Progenitor cell of endocrine pancreas (in vitro differentiated cells): Measurements from ENCODE around the gene TNN. TPM values are rescaled to one million over a fixed set of nuclear protein-coding genes. Genes with fewer than 3 reads are reported as not detected.

Source experiments
- DNase-seq: peaks from one replicate; pipeline ENCODE4 v3.0.0; 2021; ENCODE audit warnings: low spot score; ENCODE audit not compliant: unreplicated experiment
- H3K27ac Mint-ChIP-seq: 2 replicates; pipeline ENCODE4 v1.8.0; 2021; ENCODE audit warnings: mild to moderate bottlenecking, moderate library complexity, mixed read lengths
- H3K27me3 Mint-ChIP-seq: 2 replicates; pipeline ENCODE4 v1.8.0; 2021; ENCODE audit warnings: mixed read lengths
- H3K36me3 Mint-ChIP-seq: 2 replicates; pipeline ENCODE4 v1.8.0; 2022; ENCODE audit warnings: mixed read lengths; ENCODE audit not compliant: insufficient read depth
- H3K4me1 Mint-ChIP-seq: 2 replicates; pipeline ENCODE4 v1.8.0; 2021; ENCODE audit warnings: low read depth, mixed read lengths
- H3K4me3 Mint-ChIP-seq: 2 replicates; pipeline ENCODE4 v1.8.0; 2021; ENCODE audit warnings: low read depth, mild to moderate bottlenecking, moderate library complexity, mixed read lengths
- H3K9me3 Mint-ChIP-seq: 2 replicates; pipeline ENCODE4 v1.8.0; 2021; ENCODE audit warnings: low read depth, mixed read lengths
- CTCF ChIP-seq: fragments of 200-600 bp; sonication (generic); IDR thresholded peaks from one replicate; pipeline ENCODE4 v1.5.0; 2021; ENCODE audit warnings: antibody characterized with exemption, mild to moderate bottlenecking; ENCODE audit not compliant: unreplicated experiment
- total RNA-seq: library from RNA; stranded (reverse); gene quantifications from 2 replicates; pipeline ENCODE4 v1.2.1, GENCODE V29; 2021

Gene TNN
- total RNA-seq, 1 donor from 2014 or later, result 0.48 TPM

- Mint-ChIP-seq H3K36me3 (no peaks in the 10 kb centered on the region), H3K4me3 (no peak overlapping the region), H3K9me3 (no peaks in the 10 kb centered on the region), H3K27me3 (no peaks in the 10 kb centered on the region), H3K4me1 (peaks cover 22% of the 10 kb centered on the region), H3K27ac (no peak overlapping the region)
- no peak for TF ChIP-seq CTCF
- DNase-seq, result no peak
Measured at GRCh38 chr1:175173531-175173930, 105.9 kb downstream of the TNN start.

DNA sequence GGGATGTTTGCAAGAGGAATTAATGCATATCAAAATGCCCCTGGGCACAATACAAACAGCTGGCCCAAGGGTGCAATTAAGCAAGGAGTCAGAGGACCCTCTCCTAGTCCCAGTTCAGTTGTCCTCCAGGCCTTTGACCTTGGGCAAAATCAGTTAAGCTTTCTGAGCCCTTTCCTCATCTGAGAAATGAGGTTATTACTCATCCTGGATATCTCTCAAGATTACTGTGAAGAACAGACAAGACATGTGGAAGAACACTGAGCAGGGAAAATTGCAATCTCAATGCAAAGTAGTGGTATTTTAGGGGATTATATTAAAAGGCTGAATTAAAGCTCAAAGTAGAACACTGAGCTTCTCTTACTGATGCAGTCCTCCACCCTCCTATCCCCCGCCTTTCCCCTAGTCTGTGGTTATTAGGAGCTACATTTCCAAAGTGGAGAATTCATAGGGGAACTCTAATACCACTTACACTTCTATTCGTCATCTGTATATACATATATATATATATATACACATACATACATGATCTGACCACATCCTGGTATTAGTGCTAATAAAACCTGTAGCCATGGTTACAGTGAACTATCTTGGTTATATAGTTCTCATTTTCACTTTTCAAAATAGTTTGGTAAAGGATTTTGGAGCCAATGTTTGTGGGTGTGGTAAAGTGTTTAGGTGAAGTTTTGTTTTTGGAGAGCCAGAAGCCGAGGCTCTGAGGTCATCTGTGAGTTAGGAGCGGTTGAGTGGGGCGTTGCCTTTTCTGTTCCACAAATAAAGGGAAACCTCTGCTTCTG lies 106.9 kb downstream of the TNN start:
- no peak for TF ChIP-seq CTCF
- DNase-seq, result no peak
- no peak overlapping the region for H3K27ac Mint-ChIP-seq
- no peak overlapping the region for H3K4me3 Mint-ChIP-seq
- peaks cover 18% of the 10 kb centered on the region for H3K4me1 Mint-ChIP-seq
- no peaks in the 10 kb centered on the region for H3K36me3 Mint-ChIP-seq
- no peaks in the 10 kb centered on the region for H3K27me3 Mint-ChIP-seq
- H3K9me3 Mint-ChIP-seq, result no peaks in the 10 kb centered on the region

DNA sequence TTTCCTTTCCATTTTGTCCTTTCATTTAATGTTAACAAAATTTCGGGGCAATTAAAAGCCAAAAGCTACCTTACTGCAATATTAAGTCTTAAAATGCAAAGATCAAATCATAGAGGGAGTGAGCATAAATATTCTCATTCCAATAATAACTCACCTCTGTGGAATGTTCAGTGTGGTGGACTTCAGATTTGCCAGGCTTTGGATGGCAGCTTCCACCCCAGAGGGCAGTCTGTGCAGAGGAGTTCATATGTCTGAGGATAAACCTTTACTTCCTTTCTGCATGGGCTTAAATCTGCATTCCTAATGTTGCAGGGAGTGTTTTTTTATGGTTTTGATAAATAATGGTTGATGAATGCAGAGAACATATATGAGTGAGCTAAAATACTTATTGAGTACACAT lies 108.6 kb downstream of the TNN start:
- no peaks in the 10 kb centered on the region for H3K9me3 Mint-ChIP-seq
- no peaks in the 10 kb centered on the region for H3K36me3 Mint-ChIP-seq
- no peak overlapping the region for H3K27ac Mint-ChIP-seq
- DNase-seq, result no peak
- H3K4me3 Mint-ChIP-seq, result no peak overlapping the region
- peaks cover 8% of the 10 kb centered on the region for H3K4me1 Mint-ChIP-seq
- TF ChIP-seq CTCF, result no peak
- peaks cover 2% of the 10 kb centered on the region for H3K27me3 Mint-ChIP-seq

DNA sequence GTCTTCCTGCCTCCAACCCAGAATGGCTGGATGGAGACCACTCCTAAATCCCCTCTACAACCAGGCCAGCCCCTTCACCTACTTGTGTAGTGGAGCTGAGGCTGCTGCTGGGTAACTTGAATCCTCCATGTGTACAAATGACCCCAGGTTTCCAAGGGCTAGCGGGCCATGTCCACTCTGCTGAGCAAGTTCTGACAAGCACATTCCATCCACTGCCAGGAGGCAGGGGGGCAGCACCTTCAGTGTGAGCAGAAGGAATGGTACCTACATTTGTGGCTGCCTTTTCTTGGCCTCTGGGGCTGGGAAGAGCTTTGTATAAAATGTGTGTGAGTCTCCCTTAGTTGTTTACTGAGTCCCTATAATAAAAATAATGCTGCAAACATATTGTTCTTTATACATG lies 110.4 kb downstream of the TNN start:
- Mint-ChIP-seq H3K27ac (no peak overlapping the region), H3K9me3 (no peaks in the 10 kb centered on the region), H3K4me3 (no peak overlapping the region), H3K4me1 (no peaks in the 10 kb centered on the region), H3K27me3 (peaks cover 9% of the 10 kb centered on the region), H3K36me3 (no peaks in the 10 kb centered on the region)
- TF ChIP-seq CTCF, result no peak
- DNase-seq, result no peak

DNA sequence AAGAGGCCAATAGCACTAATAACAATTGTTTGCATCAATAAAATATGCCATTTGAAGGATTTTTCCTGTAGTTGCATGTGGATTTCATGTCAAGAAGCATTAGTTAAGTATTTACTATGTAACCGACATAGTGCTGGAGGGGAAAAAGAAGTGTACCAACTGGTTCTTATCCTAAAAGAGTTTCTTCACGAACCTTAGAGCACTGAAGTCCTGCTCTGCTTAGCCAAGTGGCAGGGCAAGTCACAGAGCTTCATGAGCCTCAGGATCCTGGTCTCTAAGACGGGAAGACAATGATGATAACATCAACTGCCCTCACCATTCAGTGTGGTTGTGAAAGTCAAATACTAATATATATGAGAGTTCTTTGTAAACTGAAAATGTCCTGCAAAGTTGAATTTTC lies 110.8 kb downstream of the TNN start:
- no peaks in the 10 kb centered on the region for H3K36me3 Mint-ChIP-seq
- no peak for DNase-seq
- no peak overlapping the region for H3K27ac Mint-ChIP-seq
- H3K4me3 Mint-ChIP-seq, result no peak overlapping the region
- H3K27me3 Mint-ChIP-seq, result peaks cover 9% of the 10 kb centered on the region
- no peaks in the 10 kb centered on the region for H3K9me3 Mint-ChIP-seq
- no peak for TF ChIP-seq CTCF
- no peaks in the 10 kb centered on the region for H3K4me1 Mint-ChIP-seq
